ENCODE measurements around the gene BCR. TPM values are rescaled to one million over a fixed set of nuclear protein-coding genes. Genes with fewer than 3 reads are reported as not detected.

BCR gene
- polyA plus RNA-seq, 1 donor from 2014 or later = 57.5 TPM

DNA sequence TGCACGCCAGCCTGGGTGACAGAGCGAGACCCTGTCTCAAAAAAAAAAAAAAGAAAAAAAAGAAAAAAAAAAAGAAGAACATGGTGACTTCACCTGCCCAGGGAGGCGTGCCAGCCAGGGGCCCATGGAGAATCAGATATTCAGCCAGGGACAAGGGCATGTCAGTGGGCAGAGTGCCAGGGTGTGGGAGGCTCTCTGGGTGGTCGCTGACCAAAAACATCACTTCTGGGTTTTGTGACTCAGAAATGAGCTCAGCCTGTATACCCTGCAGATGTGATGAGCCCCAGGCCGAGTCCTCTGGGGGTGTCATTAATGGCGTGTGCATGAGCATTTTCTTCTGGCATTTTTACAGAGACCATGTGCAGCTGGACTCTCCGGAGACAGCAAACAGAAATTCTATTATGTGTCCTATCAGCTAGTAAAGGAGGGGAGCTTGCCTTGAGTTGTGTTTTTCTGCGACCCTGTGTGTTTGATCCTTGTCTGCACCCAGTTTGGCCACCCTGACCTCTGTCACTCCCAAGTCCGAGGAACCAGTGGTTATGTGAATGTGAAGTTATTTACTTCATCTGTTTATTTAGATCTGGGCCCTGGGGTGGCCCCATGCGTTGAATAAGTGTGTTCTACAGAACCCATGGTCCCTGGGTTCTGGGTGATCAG is 53.6 kb downstream of the BCR start:
- Histone ChIP-seq H3K9me2 (ENCODE audit: insufficient read depth, low read length) (no peaks in the 10 kb centered on the region), H3K9me3 (ENCODE audit: low read length) (no peaks in the 10 kb centered on the region), H2AFZ (ENCODE audit: low read depth, low read length) (no peak overlapping the region), H4K20me1 (ENCODE audit: insufficient read depth) (no peaks in the 10 kb centered on the region), H3F3A (ENCODE audit: insufficient read depth, low read length, poor library complexity, severe bottlenecking) (no peaks in the 10 kb centered on the region), H3K36me3 (ENCODE audit: insufficient read depth, low read length) (no peaks in the 10 kb centered on the region), H3K4me2 (ENCODE audit: low read length) (no peak overlapping the region), H3K9ac (ENCODE audit: low read length) (no peak overlapping the region), H3K79me2 (replicated peaks; ENCODE audit: insufficient read depth, low read length) (peaks cover 80% of the 10 kb centered on the region), H3K4me3 (ENCODE audit: low read length) (no peak overlapping the region), H3K27ac (ENCODE audit: low read length) (no peak overlapping the region), H3K27me3 (ENCODE audit: insufficient read depth, low read depth, low read length) (no peaks in the 10 kb centered on the region)
- TF ChIP-seq EP300 (conservative IDR thresholded peaks at IDR 0.05; ENCODE audit: poor library complexity, severe bottlenecking) = no peak
- TF ChIP-seq, protein P1, sequence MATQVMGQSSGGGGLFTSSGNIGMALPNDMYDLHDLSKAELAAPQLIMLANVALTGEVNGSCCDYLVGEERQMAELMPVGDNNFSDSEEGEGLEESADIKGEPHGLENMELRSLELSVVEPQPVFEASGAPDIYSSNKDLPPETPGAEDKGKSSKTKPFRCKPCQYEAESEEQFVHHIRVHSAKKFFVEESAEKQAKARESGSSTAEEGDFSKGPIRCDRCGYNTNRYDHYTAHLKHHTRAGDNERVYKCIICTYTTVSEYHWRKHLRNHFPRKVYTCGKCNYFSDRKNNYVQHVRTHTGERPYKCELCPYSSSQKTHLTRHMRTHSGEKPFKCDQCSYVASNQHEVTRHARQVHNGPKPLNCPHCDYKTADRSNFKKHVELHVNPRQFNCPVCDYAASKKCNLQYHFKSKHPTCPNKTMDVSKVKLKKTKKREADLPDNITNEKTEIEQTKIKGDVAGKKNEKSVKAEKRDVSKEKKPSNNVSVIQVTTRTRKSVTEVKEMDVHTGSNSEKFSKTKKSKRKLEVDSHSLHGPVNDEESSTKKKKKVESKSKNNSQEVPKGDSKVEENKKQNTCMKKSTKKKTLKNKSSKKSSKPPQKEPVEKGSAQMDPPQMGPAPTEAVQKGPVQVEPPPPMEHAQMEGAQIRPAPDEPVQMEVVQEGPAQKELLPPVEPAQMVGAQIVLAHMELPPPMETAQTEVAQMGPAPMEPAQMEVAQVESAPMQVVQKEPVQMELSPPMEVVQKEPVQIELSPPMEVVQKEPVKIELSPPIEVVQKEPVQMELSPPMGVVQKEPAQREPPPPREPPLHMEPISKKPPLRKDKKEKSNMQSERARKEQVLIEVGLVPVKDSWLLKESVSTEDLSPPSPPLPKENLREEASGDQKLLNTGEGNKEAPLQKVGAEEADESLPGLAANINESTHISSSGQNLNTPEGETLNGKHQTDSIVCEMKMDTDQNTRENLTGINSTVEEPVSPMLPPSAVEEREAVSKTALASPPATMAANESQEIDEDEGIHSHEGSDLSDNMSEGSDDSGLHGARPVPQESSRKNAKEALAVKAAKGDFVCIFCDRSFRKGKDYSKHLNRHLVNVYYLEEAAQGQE (IDR thresholded peaks at IDR 0.05; ENCODE audit: borderline replicate concordance) = no peak
- no peak for TF ChIP-seq POLR2AphosphoS5 (IDR thresholded peaks at IDR 0.05)
- no peak for TF ChIP-seq TAF1 (IDR thresholded peaks at IDR 0.05; ENCODE audit: low read depth)
- TF ChIP-seq EZH2 (IDR thresholded peaks at IDR 0.05; ENCODE audit: borderline replicate concordance, insufficient read depth, low read length, poor library complexity, severe bottlenecking) = no peak
- TF ChIP-seq, protein P2, sequence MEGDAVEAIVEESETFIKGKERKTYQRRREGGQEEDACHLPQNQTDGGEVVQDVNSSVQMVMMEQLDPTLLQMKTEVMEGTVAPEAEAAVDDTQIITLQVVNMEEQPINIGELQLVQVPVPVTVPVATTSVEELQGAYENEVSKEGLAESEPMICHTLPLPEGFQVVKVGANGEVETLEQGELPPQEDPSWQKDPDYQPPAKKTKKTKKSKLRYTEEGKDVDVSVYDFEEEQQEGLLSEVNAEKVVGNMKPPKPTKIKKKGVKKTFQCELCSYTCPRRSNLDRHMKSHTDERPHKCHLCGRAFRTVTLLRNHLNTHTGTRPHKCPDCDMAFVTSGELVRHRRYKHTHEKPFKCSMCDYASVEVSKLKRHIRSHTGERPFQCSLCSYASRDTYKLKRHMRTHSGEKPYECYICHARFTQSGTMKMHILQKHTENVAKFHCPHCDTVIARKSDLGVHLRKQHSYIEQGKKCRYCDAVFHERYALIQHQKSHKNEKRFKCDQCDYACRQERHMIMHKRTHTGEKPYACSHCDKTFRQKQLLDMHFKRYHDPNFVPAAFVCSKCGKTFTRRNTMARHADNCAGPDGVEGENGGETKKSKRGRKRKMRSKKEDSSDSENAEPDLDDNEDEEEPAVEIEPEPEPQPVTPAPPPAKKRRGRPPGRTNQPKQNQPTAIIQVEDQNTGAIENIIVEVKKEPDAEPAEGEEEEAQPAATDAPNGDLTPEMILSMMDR (IDR thresholded peaks at IDR 0.05; ENCODE audit: poor library complexity, severe bottlenecking) = no peak
- no peak for TF ChIP-seq MXI1 (conservative IDR thresholded peaks at IDR 0.05; ENCODE audit: poor library complexity, severe bottlenecking)
- TF ChIP-seq RAD21 (conservative IDR thresholded peaks at IDR 0.05) = no peak
- TF ChIP-seq SMC3 (conservative IDR thresholded peaks at IDR 0.05; ENCODE audit: poor library complexity) = no peak

DNA sequence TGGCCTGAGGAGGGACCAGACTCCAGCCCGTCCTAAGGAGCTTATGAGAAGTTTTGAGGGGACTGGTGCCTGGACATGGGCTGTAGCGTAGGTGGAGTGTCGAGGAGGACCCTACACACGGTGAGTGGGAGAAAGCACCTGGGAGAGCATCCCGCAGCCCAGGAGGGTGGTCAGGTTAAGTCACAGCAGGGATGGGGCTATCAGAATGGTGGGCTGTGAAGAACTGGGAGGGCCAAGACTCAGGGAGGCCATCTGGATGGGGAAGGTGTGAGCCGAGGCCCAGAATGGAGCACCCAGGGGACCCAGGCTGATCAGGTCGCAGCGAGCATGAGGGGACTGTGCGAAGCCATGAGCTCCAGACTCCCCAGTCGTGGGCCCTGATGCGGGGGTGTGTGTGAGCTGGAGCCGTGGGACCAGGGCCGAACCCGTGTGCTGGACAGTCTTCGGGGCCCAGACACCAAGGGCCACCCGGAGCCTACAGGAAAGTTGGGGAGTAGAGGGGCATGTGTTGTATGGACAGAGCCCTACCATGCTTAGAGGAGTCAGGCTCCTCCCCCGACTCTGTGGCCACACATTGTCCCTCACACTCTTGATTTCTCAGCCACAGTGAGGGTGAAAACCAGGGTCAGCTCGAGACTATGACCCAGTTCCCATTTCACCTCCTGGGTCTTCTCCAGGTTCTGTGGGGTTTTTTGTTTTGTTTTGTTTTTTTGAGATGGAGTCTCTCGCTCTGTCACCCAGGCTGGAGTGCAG is 54.3 kb downstream of the BCR start:
- H3K27me3 ChIP-seq (ENCODE audit: insufficient read depth, low read depth, low read length) = no peaks in the 10 kb centered on the region
- no peaks in the 10 kb centered on the region for H3K36me3 ChIP-seq (ENCODE audit: insufficient read depth, low read length)
- no peaks in the 10 kb centered on the region for H3F3A ChIP-seq (ENCODE audit: insufficient read depth, low read length, poor library complexity, severe bottlenecking)
- no peak overlapping the region for H3K4me3 ChIP-seq (ENCODE audit: low read length)
- H4K20me1 ChIP-seq (ENCODE audit: insufficient read depth) = no peaks in the 10 kb centered on the region
- H2AFZ ChIP-seq (ENCODE audit: low read depth, low read length) = no peak overlapping the region
- no peak overlapping the region for H3K4me2 ChIP-seq (ENCODE audit: low read length)
- H3K9me2 ChIP-seq (ENCODE audit: insufficient read depth, low read length) = no peaks in the 10 kb centered on the region
- peaks cover 80% of the 10 kb centered on the region for H3K79me2 ChIP-seq (replicated peaks; ENCODE audit: insufficient read depth, low read length)
- TF ChIP-seq RAD21 (conservative IDR thresholded peaks at IDR 0.05) = no peak
- TF ChIP-seq, protein P1 (IDR thresholded peaks at IDR 0.05; ENCODE audit: borderline replicate concordance) = no peak
- TF ChIP-seq TAF1 (IDR thresholded peaks at IDR 0.05; ENCODE audit: low read depth) = no peak
- no peak for TF ChIP-seq EP300 (conservative IDR thresholded peaks at IDR 0.05; ENCODE audit: poor library complexity, severe bottlenecking)
- no peak for TF ChIP-seq SMC3 (conservative IDR thresholded peaks at IDR 0.05; ENCODE audit: poor library complexity)
- TF ChIP-seq MXI1 (conservative IDR thresholded peaks at IDR 0.05; ENCODE audit: poor library complexity, severe bottlenecking) = no peak
- TF ChIP-seq, protein P2 (IDR thresholded peaks at IDR 0.05; ENCODE audit: poor library complexity, severe bottlenecking) = no peak
- no peak for TF ChIP-seq EZH2 (IDR thresholded peaks at IDR 0.05; ENCODE audit: borderline replicate concordance, insufficient read depth, low read length, poor library complexity, severe bottlenecking)
- no peak for TF ChIP-seq POLR2AphosphoS5 (IDR thresholded peaks at IDR 0.05)
- H3K27ac ChIP-seq (ENCODE audit: low read length) = no peak overlapping the region
- no peak overlapping the region for H3K9ac ChIP-seq (ENCODE audit: low read length)
- no peaks in the 10 kb centered on the region for H3K9me3 ChIP-seq (ENCODE audit: low read length)
